Right atrium auricular region (tissue), 2 donors: ENCODE measurements around the gene PCSK2. TPM values are rescaled to one million over a fixed set of nuclear protein-coding genes. Genes with fewer than 3 reads are reported as not detected.

ENCODE experiments used
- DNase-seq: peaks from one replicate; pipeline ENCODE4 v3.0.0-alpha.2; 2019; ENCODE audit warnings: low spot score
- H3K27ac ChIP-seq, 2 donors: fragments of 200-600 bp; sonication (generic); 1 replicate in 1 of 2; 2 replicates in 1 of 2; pipeline ENCODE4 v1.5.1; 2016 to 2019
- H3K27me3 ChIP-seq, 2 donors: fragments of 200-600 bp; sonication (generic); one replicate each; pipeline versions ENCODE4 v1.5.1 to v1.6.0; 2017 to 2019
- H3K36me3 ChIP-seq: fragments of 200-600 bp; sonication (generic); one replicate; pipeline ENCODE4 v1.5.1; 2016
- H3K4me1 ChIP-seq, 2 donors: fragments of 200-600 bp; sonication (generic); one replicate each; pipeline versions ENCODE4 v1.5.1 to v1.6.0; 2017 to 2019
- H3K4me3 ChIP-seq, 2 donors: fragments of 200-600 bp; sonication (generic); 1 replicate in 1 of 2; 2 replicates in 1 of 2; pipeline ENCODE4 v1.5.1; 2017 to 2019; ENCODE audit warnings: mild to moderate bottlenecking in 1 of 2, moderate library complexity in 1 of 2
- H3K9me3 ChIP-seq, 2 donors: fragments of 200-600 bp; sonication (generic); one replicate each; pipeline ENCODE4 v1.5.1; 2019
- total RNA-seq, 2 donors: library from RNA; depleted of rRNA; stranded (reverse); fragments of >200 nt; gene quantifications; one replicate each; pipeline ENCODE4 v1.1.0, GENCODE V29; 2016
- TF ChIP-seq, protein P1 (sequence below), 2 donors: fragments of 200-600 bp; sonication (generic); IDR thresholded peaks; one replicate each; pipeline ENCODE4 v1.5.1; 2019; ENCODE audit warnings: antibody characterized with exemption in 2 of 2

Gene PCSK2
- total RNA-seq, 2 donors from 2014 or later = 1.6 to 2.6 TPM

DNA sequence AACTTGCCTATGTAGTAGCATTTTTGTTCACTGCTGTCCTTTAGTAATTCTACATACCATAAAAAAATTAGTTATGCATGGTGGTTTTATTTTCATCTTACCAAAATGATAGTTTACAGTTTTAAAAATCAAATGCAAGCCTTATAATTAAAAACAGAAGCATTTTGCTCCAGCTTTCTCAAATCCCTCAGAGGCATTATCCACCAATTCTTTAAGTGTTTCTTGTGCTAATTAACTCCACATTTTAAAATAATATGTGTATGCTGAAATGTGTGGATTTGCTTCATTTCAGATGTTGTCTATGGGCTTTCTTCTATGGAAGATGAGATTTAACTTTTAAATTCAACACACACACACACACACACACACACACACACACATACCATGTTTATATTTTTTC, 49.3 kb downstream of the PCSK2 start:
- Histone ChIP-seq H3K36me3 (no peaks in the 10 kb centered on the region), H3K27me3 (no peaks in the 10 kb centered on the region), H3K9me3 (no peaks in the 10 kb centered on the region), H3K4me1 (no peaks in the 10 kb centered on the region), H3K27ac (no peak overlapping the region), H3K4me3 (no peak overlapping the region)
- DNase-seq = no peak
- TF ChIP-seq, protein P1, sequence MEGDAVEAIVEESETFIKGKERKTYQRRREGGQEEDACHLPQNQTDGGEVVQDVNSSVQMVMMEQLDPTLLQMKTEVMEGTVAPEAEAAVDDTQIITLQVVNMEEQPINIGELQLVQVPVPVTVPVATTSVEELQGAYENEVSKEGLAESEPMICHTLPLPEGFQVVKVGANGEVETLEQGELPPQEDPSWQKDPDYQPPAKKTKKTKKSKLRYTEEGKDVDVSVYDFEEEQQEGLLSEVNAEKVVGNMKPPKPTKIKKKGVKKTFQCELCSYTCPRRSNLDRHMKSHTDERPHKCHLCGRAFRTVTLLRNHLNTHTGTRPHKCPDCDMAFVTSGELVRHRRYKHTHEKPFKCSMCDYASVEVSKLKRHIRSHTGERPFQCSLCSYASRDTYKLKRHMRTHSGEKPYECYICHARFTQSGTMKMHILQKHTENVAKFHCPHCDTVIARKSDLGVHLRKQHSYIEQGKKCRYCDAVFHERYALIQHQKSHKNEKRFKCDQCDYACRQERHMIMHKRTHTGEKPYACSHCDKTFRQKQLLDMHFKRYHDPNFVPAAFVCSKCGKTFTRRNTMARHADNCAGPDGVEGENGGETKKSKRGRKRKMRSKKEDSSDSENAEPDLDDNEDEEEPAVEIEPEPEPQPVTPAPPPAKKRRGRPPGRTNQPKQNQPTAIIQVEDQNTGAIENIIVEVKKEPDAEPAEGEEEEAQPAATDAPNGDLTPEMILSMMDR (IDR thresholded peaks at IDR 0.05) = no peak

DNA sequence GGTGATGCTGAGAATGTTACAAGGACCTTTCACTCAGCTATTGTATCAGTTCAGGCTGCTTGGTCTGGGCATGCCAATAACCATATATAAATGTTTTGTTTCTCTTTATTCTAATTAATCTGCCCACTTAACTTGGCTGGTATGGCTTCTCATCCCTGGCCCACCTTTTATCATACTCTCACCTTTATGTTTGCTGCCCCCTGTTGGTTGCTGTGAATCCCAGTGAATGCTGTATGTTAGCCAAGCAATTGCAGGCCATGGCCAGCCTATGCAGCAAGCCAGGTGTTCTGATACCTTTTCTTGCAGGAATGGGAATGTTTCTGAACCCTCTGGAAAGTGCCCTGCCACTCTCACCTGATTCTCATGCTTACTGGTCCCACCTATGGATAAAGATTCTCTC, 54.6 kb downstream of the PCSK2 start:
- DNase-seq = no peak
- H3K27me3 ChIP-seq = no peaks in the 10 kb centered on the region
- TF ChIP-seq, protein P1 (IDR thresholded peaks at IDR 0.05) = no peak

DNA sequence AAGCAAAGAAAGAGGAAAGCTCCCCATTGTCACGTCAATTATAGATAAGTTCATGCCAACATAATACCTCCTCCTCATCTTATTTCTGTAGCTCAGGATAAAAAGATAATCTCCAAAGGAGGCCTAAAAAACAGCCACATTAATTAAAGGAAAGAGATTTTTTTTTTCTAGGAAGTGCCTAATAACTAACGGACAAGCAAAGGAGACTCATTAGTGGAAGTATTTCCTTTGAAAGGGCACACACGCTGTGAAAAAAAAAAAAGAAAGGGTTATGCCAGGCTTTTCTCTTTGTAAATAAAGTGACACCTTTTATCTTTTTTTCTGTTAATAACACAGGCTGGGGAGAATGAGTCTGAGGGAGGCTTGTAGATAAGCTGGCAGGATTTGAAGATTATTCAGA, 55.7 kb downstream of the PCSK2 start:
- TF ChIP-seq, protein P1 (IDR thresholded peaks at IDR 0.05) = no peak
- H3K9me3 ChIP-seq = no peaks in the 10 kb centered on the region
- no peak for DNase-seq
- H3K27me3 ChIP-seq = no peaks in the 10 kb centered on the region
- no peaks in the 10 kb centered on the region for H3K4me1 ChIP-seq
- no peak overlapping the region for H3K27ac ChIP-seq
- no peak overlapping the region for H3K4me3 ChIP-seq
- no peaks in the 10 kb centered on the region for H3K36me3 ChIP-seq

More for the DNA sequence above, 54.6 kb downstream of the PCSK2 start:
- H3K4me3 ChIP-seq = no peak overlapping the region
- H3K36me3 ChIP-seq = no peaks in the 10 kb centered on the region
- no peaks in the 10 kb centered on the region for H3K9me3 ChIP-seq
- H3K4me1 ChIP-seq = no peaks in the 10 kb centered on the region
- H3K27ac ChIP-seq = no peak overlapping the region

DNA sequence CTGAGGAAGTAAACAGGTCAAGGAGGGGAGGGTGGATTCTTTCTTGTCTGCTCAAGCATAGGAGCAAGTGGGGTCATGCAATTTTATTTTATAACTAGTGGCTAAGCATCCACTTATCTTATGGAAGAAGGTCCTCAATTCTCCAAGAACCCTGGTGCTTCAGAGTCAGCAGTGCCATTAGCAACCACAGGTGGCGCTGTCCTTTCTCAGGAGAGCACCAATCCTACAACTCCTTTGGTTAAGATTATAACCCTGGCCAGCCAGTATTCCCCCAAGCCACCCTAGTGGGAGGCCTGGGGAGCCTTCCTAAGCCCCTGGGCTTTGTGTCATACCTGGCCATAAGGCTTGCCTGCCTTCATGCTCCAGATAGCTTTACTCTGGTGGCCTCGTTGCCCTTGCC, 60.7 kb downstream of the PCSK2 start:
- no peak overlapping the region for H3K27ac ChIP-seq

DNA sequence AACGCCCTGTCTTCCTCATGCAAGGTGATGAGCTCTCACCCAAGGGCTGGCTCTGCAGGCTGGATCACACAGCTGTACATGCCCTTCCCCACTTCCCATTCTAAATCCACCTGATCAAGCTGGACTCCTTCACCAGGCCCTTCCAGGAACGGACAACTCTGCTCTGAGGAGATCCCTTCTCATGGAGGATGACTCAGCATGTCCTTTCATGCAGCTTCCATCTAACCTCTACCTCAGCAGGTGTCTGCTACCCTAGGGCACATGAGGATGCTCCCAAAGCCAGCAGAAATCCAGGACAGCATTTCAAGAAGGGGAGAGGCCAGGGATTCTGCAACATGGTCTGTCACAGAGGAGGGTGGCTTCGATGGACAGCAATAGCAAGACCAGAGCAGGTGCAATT, 61.2 kb downstream of the PCSK2 start:
- DNase-seq = no peak
- TF ChIP-seq, protein P1 (IDR thresholded peaks at IDR 0.05) = no peak
- Histone ChIP-seq H3K4me3 (no peak overlapping the region), H3K9me3 (no peaks in the 10 kb centered on the region), H3K27me3 (no peaks in the 10 kb centered on the region), H3K36me3 (no peaks in the 10 kb centered on the region), H3K4me1 (no peaks in the 10 kb centered on the region), H3K27ac (no peak overlapping the region)

More for the DNA sequence above, 60.7 kb downstream of the PCSK2 start:
- Histone ChIP-seq H3K27me3 (no peaks in the 10 kb centered on the region), H3K4me1 (no peaks in the 10 kb centered on the region), H3K9me3 (no peaks in the 10 kb centered on the region), H3K36me3 (no peaks in the 10 kb centered on the region), H3K4me3 (no peak overlapping the region)
- TF ChIP-seq, protein P1 (IDR thresholded peaks at IDR 0.05) = no peak
- no peak for DNase-seq

DNA sequence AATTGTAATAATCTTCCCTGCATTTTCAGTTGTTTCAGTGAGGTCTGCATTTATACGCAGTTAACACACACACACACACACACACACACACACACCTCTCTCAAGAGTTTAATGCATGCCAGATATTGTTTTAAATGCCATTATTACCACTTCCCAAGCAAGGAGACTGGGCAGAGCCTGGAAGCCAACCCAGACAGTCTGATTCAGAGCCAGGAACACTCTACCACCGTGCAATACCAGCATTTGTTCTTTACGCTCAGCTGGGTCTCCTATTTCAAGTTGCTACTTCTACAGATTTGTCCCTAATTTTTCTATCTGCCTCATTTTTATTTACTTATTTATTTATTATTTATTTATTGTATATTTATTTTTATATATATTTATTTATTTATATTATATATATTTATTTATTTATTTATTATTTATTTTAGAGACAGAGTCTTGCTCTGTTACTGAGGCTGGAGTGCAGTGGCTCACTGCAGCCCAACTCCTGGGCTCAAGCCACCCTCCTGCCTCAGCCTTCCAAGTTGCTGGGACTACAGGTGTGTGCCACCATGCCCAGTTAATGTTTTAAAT, 68.4 kb downstream of the PCSK2 start:
- Histone ChIP-seq H3K27ac (no peak overlapping the region), H3K4me3 (no peak overlapping the region), H3K27me3 (no peaks in the 10 kb centered on the region), H3K36me3 (no peaks in the 10 kb centered on the region), H3K9me3 (no peaks in the 10 kb centered on the region), H3K4me1 (no peaks in the 10 kb centered on the region)
- TF ChIP-seq, protein P1 (IDR thresholded peaks at IDR 0.05) = no peak
- DNase-seq = no peak
